ENCODE data around the gene SLC16A1.

Gene SLC16A1

GRCh38 chr1:112934577-112934976 lies 21.4 kb downstream of the SLC16A1 start:
- no peak for DNase-seq
- in situ Hi-C loops (cut with HindIII; ENCODE audit: low pct_ligation_motif_present, low pct_unique_long_range_greater_than_20kb, low sequenced_read_pairs): no loop called here

- in situ Hi-C loops (cut with HindIII; ENCODE audit: low pct_ligation_motif_present, low pct_unique_long_range_greater_than_20kb, low sequenced_read_pairs): no loop called here
- no peak for DNase-seq
Measured at GRCh38 chr1:112933820-112934571, 22.0 kb downstream of the SLC16A1 start.

- in situ Hi-C loops (cut with HindIII; ENCODE audit: low pct_ligation_motif_present, low pct_unique_long_range_greater_than_20kb, low sequenced_read_pairs): no loop called here
- no peak for DNase-seq
Measured at GRCh38 chr1:112929979-112930378, 26.0 kb downstream of the SLC16A1 start.

GRCh38 chr1:112927462-112927990 lies 28.5 kb downstream of the SLC16A1 start:
- DNase-seq: no peak
- in situ Hi-C loops (cut with HindIII; ENCODE audit: low pct_ligation_motif_present, low pct_unique_long_range_greater_than_20kb, low sequenced_read_pairs): no loop called here

- in situ Hi-C loops (cut with HindIII; ENCODE audit: low pct_ligation_motif_present, low pct_unique_long_range_greater_than_20kb, low sequenced_read_pairs): no loop called here
- no peak for DNase-seq
Measured at GRCh38 chr1:112926858-112927257, 29.1 kb downstream of the SLC16A1 start.

- no peak for DNase-seq
- in situ Hi-C loops (cut with HindIII; ENCODE audit: low pct_ligation_motif_present, low pct_unique_long_range_greater_than_20kb, low sequenced_read_pairs): no loop called here
Measured at GRCh38 chr1:112925015-112925414, 31.0 kb downstream of the SLC16A1 start.

GRCh38 chr1:112923959-112924349 lies 32.0 kb downstream of the SLC16A1 start:
- in situ Hi-C loops (cut with HindIII; ENCODE audit: low pct_ligation_motif_present, low pct_unique_long_range_greater_than_20kb, low sequenced_read_pairs): no loop called here
- DNase-seq: no peak

- in situ Hi-C loops (cut with HindIII; ENCODE audit: low pct_ligation_motif_present, low pct_unique_long_range_greater_than_20kb, low sequenced_read_pairs): no loop called here
- no peak for DNase-seq
Measured at GRCh38 chr1:112923234-112923958, 32.6 kb downstream of the SLC16A1 start.

- in situ Hi-C loops (cut with HindIII; ENCODE audit: low pct_ligation_motif_present, low pct_unique_long_range_greater_than_20kb, low sequenced_read_pairs): no loop called here
- no peak for DNase-seq
Measured at GRCh38 chr1:112911506-112912220, 44.3 kb downstream of the SLC16A1 start.

- no peak for DNase-seq
- in situ Hi-C loops (cut with HindIII; ENCODE audit: low pct_ligation_motif_present, low pct_unique_long_range_greater_than_20kb, low sequenced_read_pairs): no loop called here
Measured at GRCh38 chr1:112909847-112910246, 46.1 kb downstream of the SLC16A1 start.

- in situ Hi-C loops (cut with HindIII; ENCODE audit: low pct_ligation_motif_present, low pct_unique_long_range_greater_than_20kb, low sequenced_read_pairs): no loop called here
Measured at GRCh38 chr1:112906150-112906698, 49.8 kb downstream of the SLC16A1 start.

GRCh38 chr1:112905395-112906149 lies 50.4 kb downstream of the SLC16A1 start:
- in situ Hi-C loops (cut with HindIII; ENCODE audit: low pct_ligation_motif_present, low pct_unique_long_range_greater_than_20kb, low sequenced_read_pairs): no loop called here
- DNase-seq: no peak

More at GRCh38 chr1:112906150-112906698, 49.8 kb downstream of the SLC16A1 start:
- DNase-seq: no peak

GRCh38 chr1:112904831-112905261 lies 51.1 kb downstream of the SLC16A1 start:
- in situ Hi-C loops (cut with HindIII; ENCODE audit: low pct_ligation_motif_present, low pct_unique_long_range_greater_than_20kb, low sequenced_read_pairs): no loop called here
- DNase-seq: no peak

- peak; percentile 36 for DNase-seq
- in situ Hi-C loops (cut with HindIII; ENCODE audit: low pct_ligation_motif_present, low pct_unique_long_range_greater_than_20kb, low sequenced_read_pairs): no loop called here
Measured at GRCh38 chr1:112904071-112904830, 51.7 kb downstream of the SLC16A1 start.

GRCh38 chr1:112902221-112902620 lies 53.8 kb downstream of the SLC16A1 start:
- in situ Hi-C loops (cut with HindIII; ENCODE audit: low pct_ligation_motif_present, low pct_unique_long_range_greater_than_20kb, low sequenced_read_pairs): no loop called here
- DNase-seq: no peak

GRCh38 chr1:112901387-112901786 lies 54.6 kb downstream of the SLC16A1 start:
- in situ Hi-C loops (cut with HindIII; ENCODE audit: low pct_ligation_motif_present, low pct_unique_long_range_greater_than_20kb, low sequenced_read_pairs): no loop called here
- no peak for DNase-seq

GRCh38 chr1:112896783-112897182 lies 59.2 kb downstream of the SLC16A1 start:
- in situ Hi-C loops (cut with HindIII; ENCODE audit: low pct_ligation_motif_present, low pct_unique_long_range_greater_than_20kb, low sequenced_read_pairs): no loop called here

More at GRCh38 chr1:112896783-112897182, 59.2 kb downstream of the SLC16A1 start:
- no peak for DNase-seq
